ENCODE measurements around the gene ZNF397. TPM values are rescaled to one million over a fixed set of nuclear protein-coding genes. Genes with fewer than 3 reads are reported as not detected.
A peak's percentile ranks its signal among the peaks of the same experiment; 100 is the strongest.

The ZNF397 gene
- total and polyA plus RNA-seq, 9 of the 15 experiments (the other 6 are each of a cell fraction or from before 2014, with no cell fraction given) = 6.4 to 24.2 (median 19.3) TPM

DNA sequence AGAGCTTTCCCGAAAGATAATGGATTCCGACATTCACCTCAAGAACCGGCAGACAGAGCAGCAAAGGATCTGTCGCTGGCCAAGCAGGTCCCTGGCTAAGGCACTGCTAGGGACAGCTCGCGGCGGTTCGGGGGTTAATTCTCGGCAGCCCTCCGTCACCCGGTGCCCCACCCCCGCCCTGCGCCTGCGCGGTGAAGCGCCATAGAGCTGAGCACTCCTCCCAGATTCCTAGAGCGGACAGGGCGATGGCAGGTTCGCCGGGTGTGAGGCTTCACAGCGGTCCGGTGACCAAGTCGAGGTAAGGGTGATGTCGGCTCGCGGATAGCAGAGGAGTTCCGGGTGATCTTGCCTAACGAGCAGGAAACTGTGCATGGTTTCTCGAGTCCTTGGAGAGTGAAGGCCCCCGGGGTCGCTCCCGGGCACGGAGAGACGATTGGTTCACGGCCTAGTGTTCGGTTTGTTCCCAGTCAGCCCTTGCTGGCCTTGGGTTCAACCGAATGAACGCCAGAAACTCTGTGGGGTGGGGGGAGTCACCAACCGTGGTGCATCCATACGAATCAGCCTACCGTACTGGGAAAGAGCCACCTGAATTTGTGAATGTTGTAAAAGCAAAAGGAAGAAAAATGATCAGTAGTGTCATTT lies 49.4 kb downstream of the ZNF397 start, which contains the start of gene ZSCAN30 (continued):
- TF ChIP-seq, protein P1, sequence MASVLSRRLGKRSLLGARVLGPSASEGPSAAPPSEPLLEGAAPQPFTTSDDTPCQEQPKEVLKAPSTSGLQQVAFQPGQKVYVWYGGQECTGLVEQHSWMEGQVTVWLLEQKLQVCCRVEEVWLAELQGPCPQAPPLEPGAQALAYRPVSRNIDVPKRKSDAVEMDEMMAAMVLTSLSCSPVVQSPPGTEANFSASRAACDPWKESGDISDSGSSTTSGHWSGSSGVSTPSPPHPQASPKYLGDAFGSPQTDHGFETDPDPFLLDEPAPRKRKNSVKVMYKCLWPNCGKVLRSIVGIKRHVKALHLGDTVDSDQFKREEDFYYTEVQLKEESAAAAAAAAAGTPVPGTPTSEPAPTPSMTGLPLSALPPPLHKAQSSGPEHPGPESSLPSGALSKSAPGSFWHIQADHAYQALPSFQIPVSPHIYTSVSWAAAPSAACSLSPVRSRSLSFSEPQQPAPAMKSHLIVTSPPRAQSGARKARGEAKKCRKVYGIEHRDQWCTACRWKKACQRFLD (CRISPR knock-in tag; IDR thresholded peaks at IDR 0.05) = no peak
- TF ChIP-seq, protein P2, sequence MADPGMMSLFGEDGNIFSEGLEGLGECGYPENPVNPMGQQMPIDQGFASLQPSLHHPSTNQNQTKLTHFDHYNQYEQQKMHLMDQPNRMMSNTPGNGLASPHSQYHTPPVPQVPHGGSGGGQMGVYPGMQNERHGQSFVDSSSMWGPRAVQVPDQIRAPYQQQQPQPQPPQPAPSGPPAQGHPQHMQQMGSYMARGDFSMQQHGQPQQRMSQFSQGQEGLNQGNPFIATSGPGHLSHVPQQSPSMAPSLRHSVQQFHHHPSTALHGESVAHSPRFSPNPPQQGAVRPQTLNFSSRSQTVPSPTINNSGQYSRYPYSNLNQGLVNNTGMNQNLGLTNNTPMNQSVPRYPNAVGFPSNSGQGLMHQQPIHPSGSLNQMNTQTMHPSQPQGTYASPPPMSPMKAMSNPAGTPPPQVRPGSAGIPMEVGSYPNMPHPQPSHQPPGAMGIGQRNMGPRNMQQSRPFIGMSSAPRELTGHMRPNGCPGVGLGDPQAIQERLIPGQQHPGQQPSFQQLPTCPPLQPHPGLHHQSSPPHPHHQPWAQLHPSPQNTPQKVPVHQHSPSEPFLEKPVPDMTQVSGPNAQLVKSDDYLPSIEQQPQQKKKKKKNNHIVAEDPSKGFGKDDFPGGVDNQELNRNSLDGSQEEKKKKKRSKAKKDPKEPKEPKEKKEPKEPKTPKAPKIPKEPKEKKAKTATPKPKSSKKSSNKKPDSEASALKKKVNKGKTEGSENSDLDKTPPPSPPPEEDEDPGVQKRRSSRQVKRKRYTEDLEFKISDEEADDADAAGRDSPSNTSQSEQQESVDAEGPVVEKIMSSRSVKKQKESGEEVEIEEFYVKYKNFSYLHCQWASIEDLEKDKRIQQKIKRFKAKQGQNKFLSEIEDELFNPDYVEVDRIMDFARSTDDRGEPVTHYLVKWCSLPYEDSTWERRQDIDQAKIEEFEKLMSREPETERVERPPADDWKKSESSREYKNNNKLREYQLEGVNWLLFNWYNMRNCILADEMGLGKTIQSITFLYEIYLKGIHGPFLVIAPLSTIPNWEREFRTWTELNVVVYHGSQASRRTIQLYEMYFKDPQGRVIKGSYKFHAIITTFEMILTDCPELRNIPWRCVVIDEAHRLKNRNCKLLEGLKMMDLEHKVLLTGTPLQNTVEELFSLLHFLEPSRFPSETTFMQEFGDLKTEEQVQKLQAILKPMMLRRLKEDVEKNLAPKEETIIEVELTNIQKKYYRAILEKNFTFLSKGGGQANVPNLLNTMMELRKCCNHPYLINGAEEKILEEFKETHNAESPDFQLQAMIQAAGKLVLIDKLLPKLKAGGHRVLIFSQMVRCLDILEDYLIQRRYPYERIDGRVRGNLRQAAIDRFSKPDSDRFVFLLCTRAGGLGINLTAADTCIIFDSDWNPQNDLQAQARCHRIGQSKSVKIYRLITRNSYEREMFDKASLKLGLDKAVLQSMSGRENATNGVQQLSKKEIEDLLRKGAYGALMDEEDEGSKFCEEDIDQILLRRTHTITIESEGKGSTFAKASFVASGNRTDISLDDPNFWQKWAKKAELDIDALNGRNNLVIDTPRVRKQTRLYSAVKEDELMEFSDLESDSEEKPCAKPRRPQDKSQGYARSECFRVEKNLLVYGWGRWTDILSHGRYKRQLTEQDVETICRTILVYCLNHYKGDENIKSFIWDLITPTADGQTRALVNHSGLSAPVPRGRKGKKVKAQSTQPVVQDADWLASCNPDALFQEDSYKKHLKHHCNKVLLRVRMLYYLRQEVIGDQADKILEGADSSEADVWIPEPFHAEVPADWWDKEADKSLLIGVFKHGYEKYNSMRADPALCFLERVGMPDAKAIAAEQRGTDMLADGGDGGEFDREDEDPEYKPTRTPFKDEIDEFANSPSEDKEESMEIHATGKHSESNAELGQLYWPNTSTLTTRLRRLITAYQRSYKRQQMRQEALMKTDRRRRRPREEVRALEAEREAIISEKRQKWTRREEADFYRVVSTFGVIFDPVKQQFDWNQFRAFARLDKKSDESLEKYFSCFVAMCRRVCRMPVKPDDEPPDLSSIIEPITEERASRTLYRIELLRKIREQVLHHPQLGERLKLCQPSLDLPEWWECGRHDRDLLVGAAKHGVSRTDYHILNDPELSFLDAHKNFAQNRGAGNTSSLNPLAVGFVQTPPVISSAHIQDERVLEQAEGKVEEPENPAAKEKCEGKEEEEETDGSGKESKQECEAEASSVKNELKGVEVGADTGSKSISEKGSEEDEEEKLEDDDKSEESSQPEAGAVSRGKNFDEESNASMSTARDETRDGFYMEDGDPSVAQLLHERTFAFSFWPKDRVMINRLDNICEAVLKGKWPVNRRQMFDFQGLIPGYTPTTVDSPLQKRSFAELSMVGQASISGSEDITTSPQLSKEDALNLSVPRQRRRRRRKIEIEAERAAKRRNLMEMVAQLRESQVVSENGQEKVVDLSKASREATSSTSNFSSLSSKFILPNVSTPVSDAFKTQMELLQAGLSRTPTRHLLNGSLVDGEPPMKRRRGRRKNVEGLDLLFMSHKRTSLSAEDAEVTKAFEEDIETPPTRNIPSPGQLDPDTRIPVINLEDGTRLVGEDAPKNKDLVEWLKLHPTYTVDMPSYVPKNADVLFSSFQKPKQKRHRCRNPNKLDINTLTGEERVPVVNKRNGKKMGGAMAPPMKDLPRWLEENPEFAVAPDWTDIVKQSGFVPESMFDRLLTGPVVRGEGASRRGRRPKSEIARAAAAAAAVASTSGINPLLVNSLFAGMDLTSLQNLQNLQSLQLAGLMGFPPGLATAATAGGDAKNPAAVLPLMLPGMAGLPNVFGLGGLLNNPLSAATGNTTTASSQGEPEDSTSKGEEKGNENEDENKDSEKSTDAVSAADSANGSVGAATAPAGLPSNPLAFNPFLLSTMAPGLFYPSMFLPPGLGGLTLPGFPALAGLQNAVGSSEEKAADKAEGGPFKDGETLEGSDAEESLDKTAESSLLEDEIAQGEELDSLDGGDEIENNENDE (IDR thresholded peaks at IDR 0.05; ENCODE audit: low read depth, low read length) = no peak
- TF ChIP-seq ZNF444 (CRISPR knock-in tag; IDR thresholded peaks at IDR 0.05) (no peak), HNRNPL (IDR thresholded peaks at IDR 0.05; ENCODE audit: low read depth, low read length) (no peak), BCL6 (CRISPR knock-in tag; IDR thresholded peaks at IDR 0.05) (no peak), MBD2 (IDR thresholded peaks at IDR 0.05; ENCODE audit: borderline replicate concordance, low read depth) (peak; percentile 82), ZBED1 (IDR thresholded peaks at IDR 0.05) (peak; percentile 27; the same call in 1 of the 2 replicates), ATF1 (CRISPR knock-in tag; IDR thresholded peaks at IDR 0.05) (no peak), ATF1 (tag; IDR thresholded peaks at IDR 0.05) (peak; percentile 96), CREM (IDR thresholded peaks at IDR 0.05; ENCODE audit: low read depth) (peak; percentile 90)
- TF ChIP-seq, protein P3, sequence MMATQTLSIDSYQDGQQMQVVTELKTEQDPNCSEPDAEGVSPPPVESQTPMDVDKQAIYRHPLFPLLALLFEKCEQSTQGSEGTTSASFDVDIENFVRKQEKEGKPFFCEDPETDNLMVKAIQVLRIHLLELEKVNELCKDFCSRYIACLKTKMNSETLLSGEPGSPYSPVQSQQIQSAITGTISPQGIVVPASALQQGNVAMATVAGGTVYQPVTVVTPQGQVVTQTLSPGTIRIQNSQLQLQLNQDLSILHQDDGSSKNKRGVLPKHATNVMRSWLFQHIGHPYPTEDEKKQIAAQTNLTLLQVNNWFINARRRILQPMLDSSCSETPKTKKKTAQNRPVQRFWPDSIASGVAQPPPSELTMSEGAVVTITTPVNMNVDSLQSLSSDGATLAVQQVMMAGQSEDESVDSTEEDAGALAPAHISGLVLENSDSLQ (IDR thresholded peaks at IDR 0.05) = peak; percentile 54
- TF ChIP-seq, protein P4, sequence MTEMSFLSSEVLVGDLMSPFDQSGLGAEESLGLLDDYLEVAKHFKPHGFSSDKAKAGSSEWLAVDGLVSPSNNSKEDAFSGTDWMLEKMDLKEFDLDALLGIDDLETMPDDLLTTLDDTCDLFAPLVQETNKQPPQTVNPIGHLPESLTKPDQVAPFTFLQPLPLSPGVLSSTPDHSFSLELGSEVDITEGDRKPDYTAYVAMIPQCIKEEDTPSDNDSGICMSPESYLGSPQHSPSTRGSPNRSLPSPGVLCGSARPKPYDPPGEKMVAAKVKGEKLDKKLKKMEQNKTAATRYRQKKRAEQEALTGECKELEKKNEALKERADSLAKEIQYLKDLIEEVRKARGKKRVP (CRISPR knock-in tag; IDR thresholded peaks at IDR 0.05) = no peak
- TF ChIP-seq, protein P5, sequence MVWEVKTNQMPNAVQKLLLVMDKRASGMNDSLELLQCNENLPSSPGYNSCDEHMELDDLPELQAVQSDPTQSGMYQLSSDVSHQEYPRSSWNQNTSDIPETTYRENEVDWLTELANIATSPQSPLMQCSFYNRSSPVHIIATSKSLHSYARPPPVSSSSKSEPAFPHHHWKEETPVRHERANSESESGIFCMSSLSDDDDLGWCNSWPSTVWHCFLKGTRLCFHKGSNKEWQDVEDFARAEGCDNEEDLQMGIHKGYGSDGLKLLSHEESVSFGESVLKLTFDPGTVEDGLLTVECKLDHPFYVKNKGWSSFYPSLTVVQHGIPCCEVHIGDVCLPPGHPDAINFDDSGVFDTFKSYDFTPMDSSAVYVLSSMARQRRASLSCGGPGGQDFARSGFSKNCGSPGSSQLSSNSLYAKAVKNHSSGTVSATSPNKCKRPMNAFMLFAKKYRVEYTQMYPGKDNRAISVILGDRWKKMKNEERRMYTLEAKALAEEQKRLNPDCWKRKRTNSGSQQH (CRISPR knock-in tag; IDR thresholded peaks at IDR 0.05) = no peak; the same call in 1 of the 2 replicates

Data from K562 (cell line).